HepG2 (cell line): ENCODE results near the gene CD46. TPM values are rescaled to one million over a fixed set of nuclear protein-coding genes. Genes with fewer than 3 reads are reported as not detected.

ENCODE experiments used
- ATAC-seq: fragments of 200-7000 bp; cut with Tn5 transposase; 3 replicates; pipeline ENCODE4 v1.9.1; 2020; ENCODE audit warnings: mild to moderate bottlenecking, moderate library complexity
- BruUV-seq: library from RNA; stranded (reverse); fragments of 400-500 nt; replicated peaks from 2 replicates; lab custom pipeline; 2021; lab: Mats Ljungman, UMichigan
- CTCF ChIA-PET: fragments of 300-600 bp; formaldehyde crosslinking; extraction: SDS; loops from one replicate; lab custom pipeline; 2021; ENCODE audit warnings: low total read pairs, inconsistent platforms, low intra/inter-chr PET ratio; lab: Yijun Ruan, JAX
- POLR2A ChIA-PET: fragments of 350-600 bp; sonication (Branson Sonifier 250); formaldehyde crosslinking; loops from one replicate; lab custom pipeline; 2020; ENCODE audit warnings: antibody characterized with exemption, inconsistent platforms; lab: Yijun Ruan, JAX
- DNase-seq: peaks from one replicate; pipeline ENCODE4 v3.0.0-alpha.2; 2015; ENCODE audit warnings: low spot score
- FAIRE-seq: peaks from 3 replicates; lab custom pipeline; 2011; peaks lifted over from hg19 to GRCh38; lab: Jason Lieb, UNC
- H2AFZ ChIP-seq: one replicate; pipeline ENCODE4 v1.6.1; 2011; ENCODE audit warnings: low read length, inconsistent platforms
- H3K27ac ChIP-seq: fragments of 300-600 bp; 3 replicates; pipeline ENCODE4 v1.8.0; 2011; ENCODE audit warnings: mixed run types, mild to moderate bottlenecking, mixed read lengths, low read length, inconsistent platforms; ENCODE audit not compliant: insufficient read depth; ENCODE audit errors: extremely low read length
- H3K27me3 ChIP-seq, 2 experiments: fragments of 200-600 bp in 1 of 2; 2 replicates in 1 of 2; 3 replicates in 1 of 2; pipeline versions ENCODE4 v1.6.0 to v1.8.0; 2011; ENCODE audit warnings: low read length in 2 of 2, mild to moderate bottlenecking in 2 of 2, moderate library complexity in 2 of 2, inconsistent platforms in 1 of 2; ENCODE audit not compliant: insufficient read depth in 2 of 2, control insufficient read depth in 1 of 2
- H3K36me3 ChIP-seq, 2 experiments: fragments of 200-600 bp in 1 of 2; replicated peaks in 1 of 2; 2 replicates in 1 of 2; 3 replicates in 1 of 2; pipeline versions ENCODE4 v1.5.1 to v1.8.0; 2011; ENCODE audit warnings: low read length in 2 of 2, inconsistent platforms in 1 of 2; ENCODE audit not compliant: insufficient read depth in 2 of 2, control insufficient read depth in 1 of 2
- H3K4me1 ChIP-seq: 2 replicates; pipeline ENCODE4 v1.5.1; 2012; ENCODE audit warnings: low read length, inconsistent platforms; ENCODE audit not compliant: insufficient read depth
- H3K4me2 ChIP-seq: 2 replicates; pipeline ENCODE4 v1.6.0; 2011; ENCODE audit warnings: low read depth, low read length, inconsistent platforms
- H3K4me3 ChIP-seq, 3 experiments: fragments of 200-600 bp in 1 of 3; sonication (generic), shearing (Covaris generic) in 1 of 3; replicated peaks in 1 of 3; 2 replicates each; pipeline ENCODE4 v1.5.1; 2011 to 2016; ENCODE audit warnings: low read length in 3 of 3, inconsistent platforms in 2 of 3, low read depth in 2 of 3, mild to moderate bottlenecking in 2 of 3, control low read depth in 1 of 3, mixed read lengths in 1 of 3; ENCODE audit not compliant: insufficient read depth in 1 of 3
- H3K79me2 ChIP-seq: one replicate; pipeline ENCODE4 v1.6.1; 2011; ENCODE audit warnings: low read length, inconsistent platforms; ENCODE audit not compliant: insufficient read depth
- H3K9ac ChIP-seq: 2 replicates; pipeline ENCODE4 v1.6.0; 2011; ENCODE audit warnings: mild to moderate bottlenecking, low read depth, low read length, inconsistent platforms; ENCODE audit not compliant: insufficient read depth
- H3K9me3 ChIP-seq: 2 replicates; pipeline ENCODE4 v1.5.1; 2012; ENCODE audit warnings: mild to moderate bottlenecking, low read length
- H4K20me1 ChIP-seq: 2 replicates; pipeline ENCODE4 v1.6.0; 2011; ENCODE audit warnings: inconsistent platforms, mild to moderate bottlenecking, low read length, moderate library complexity; ENCODE audit not compliant: insufficient read depth
- ATF1 ChIP-seq: IDR thresholded peaks from 2 replicates; pipeline ENCODE4 v1.6.1; 2016; ENCODE audit warnings: mild to moderate bottlenecking, control low read depth
- HCFC1 ChIP-seq: fragments of 150-350 bp; IDR thresholded peaks from 2 replicates; pipeline ENCODE4 v1.6.1; 2014; ENCODE audit warnings: low read depth, low read length
- SOX13 ChIP-seq, 3 experiments: fragments of 450-650 bp in 1 of 3; sonication (generic) in 1 of 3; formaldehyde crosslinking in 1 of 3; IDR thresholded peaks in 2 of 3; conservative IDR thresholded peaks in 1 of 3; 2 replicates each; pipeline versions ENCODE4 v1.5.0 to v1.6.1; 2016 to 2020; ENCODE audit warnings: antibody characterized with exemption in 1 of 3, mild to moderate bottlenecking in 1 of 3, missing compliant biosample characterization in 1 of 3, missing genetic modification reagents in 1 of 3, moderate library complexity in 1 of 3
- ZBTB2 ChIP-seq: sonication (generic); formaldehyde crosslinking; IDR thresholded peaks from 2 replicates; pipeline ENCODE4 v1.8.0; 2022; ENCODE audit warnings: low read depth, missing genetic modification reagents
- ZNF337 ChIP-seq: sonication (generic); formaldehyde crosslinking; IDR thresholded peaks from 2 replicates; pipeline ENCODE4 v1.5.1; 2020; ENCODE audit warnings: missing genetic modification reagents, low read depth, mild to moderate bottlenecking, borderline replicate concordance
- ZNF382 ChIP-seq: sonication (generic); formaldehyde crosslinking; IDR thresholded peaks from 2 replicates; pipeline ENCODE4 v1.5.0; 2020; ENCODE audit warnings: missing genetic modification reagents, mild to moderate bottlenecking, borderline replicate concordance
- ZNF576 ChIP-seq: sonication (generic); formaldehyde crosslinking; IDR thresholded peaks from 2 replicates; pipeline ENCODE4 v1.4.0; 2020; ENCODE audit warnings: mild to moderate bottlenecking, missing genetic modification reagents
- ZNF629 ChIP-seq: sonication (generic); formaldehyde crosslinking; conservative IDR thresholded peaks from 2 replicates; pipeline ENCODE4 v1.5.0; 2020; ENCODE audit warnings: missing genetic modification reagents
- ZNF704 ChIP-seq: sonication (generic); formaldehyde crosslinking; IDR thresholded peaks from 2 replicates; pipeline ENCODE4 v1.8.1; 2023; ENCODE audit warnings: mild to moderate bottlenecking, inconsistent platforms, moderate library complexity, missing genetic modification reagents, borderline replicate concordance
- WGBS: methylation state at CpG from one replicate; pipeline ENCODE4 v1.1.6; 2017; ENCODE audit warnings: low lambda C conversion rate; 5-methylcytosine and 5-hydroxymethylcytosine counted together
- in situ Hi-C: cut with HindIII; loops from 2 replicates; pipeline ENCODE4 v1.10.0; 2017; ENCODE audit warnings: low pct_unique_long_range_greater_than_20kb; ENCODE audit not compliant: extremely low pct_ligation_motif_present
- intact Hi-C: fragments of 100-400 bp; cut with micrococcal nuclease; formaldehyde crosslinking; loops from one replicate; pipeline ENCODE4 v1.10.0; 2022; ENCODE audit not compliant: unreplicated experiment
- polyA plus RNA-seq, 8 experiments: library from polyadenylated mRNA; depleted of rRNA in 3 of 8; stranded (reverse) in 7 of 8; unstranded in 1 of 8; fragments of >200 nt; fragmentation: Illumina TruSeq in 4 of 8; extraction: Trizol in 4 of 8; gene quantifications; 2 replicates each; pipeline versions ENCODE4 v1.2.1 to v1.2.3, GENCODE V29; 2011 to 2016; ENCODE audit warnings: low read depth in 4 of 8, missing spikeins in 1 of 8, mixed read lengths in 1 of 8; ENCODE audit not compliant: insufficient read depth in 1 of 8
- total RNA-seq, 5 experiments: library from RNA; depleted of rRNA; stranded (reverse); fragments of >200 nt; fragmentation: Illumina TruSeq; extraction: Trizol; gene quantifications; 2 replicates each; pipeline ENCODE4 v1.2.3, GENCODE V29; 2016; ENCODE audit warnings: low read depth in 1 of 5
- TF ChIP-seq, protein P1 (sequence below): sonication (generic); formaldehyde crosslinking; conservative IDR thresholded peaks from 2 replicates; pipeline ENCODE4 v1.8.1; 2023; ENCODE audit warnings: missing genetic modification reagents
- TF ChIP-seq, protein P2 (sequence below): sonication (generic); formaldehyde crosslinking; IDR thresholded peaks from 2 replicates; pipeline ENCODE4 v1.4.0; 2020; ENCODE audit warnings: mild to moderate bottlenecking, missing genetic modification reagents
- TF ChIP-seq, protein P3 (sequence below): IDR thresholded peaks from 2 replicates; pipeline ENCODE4 v1.6.1; 2012; ENCODE audit warnings: inconsistent platforms

The CD46 gene
- total and polyA plus RNA-seq, 2 of the 13 experiments (the other 11 are each of a cell fraction or from before 2014, with no cell fraction given) = 130 to 277 TPM

DNA sequence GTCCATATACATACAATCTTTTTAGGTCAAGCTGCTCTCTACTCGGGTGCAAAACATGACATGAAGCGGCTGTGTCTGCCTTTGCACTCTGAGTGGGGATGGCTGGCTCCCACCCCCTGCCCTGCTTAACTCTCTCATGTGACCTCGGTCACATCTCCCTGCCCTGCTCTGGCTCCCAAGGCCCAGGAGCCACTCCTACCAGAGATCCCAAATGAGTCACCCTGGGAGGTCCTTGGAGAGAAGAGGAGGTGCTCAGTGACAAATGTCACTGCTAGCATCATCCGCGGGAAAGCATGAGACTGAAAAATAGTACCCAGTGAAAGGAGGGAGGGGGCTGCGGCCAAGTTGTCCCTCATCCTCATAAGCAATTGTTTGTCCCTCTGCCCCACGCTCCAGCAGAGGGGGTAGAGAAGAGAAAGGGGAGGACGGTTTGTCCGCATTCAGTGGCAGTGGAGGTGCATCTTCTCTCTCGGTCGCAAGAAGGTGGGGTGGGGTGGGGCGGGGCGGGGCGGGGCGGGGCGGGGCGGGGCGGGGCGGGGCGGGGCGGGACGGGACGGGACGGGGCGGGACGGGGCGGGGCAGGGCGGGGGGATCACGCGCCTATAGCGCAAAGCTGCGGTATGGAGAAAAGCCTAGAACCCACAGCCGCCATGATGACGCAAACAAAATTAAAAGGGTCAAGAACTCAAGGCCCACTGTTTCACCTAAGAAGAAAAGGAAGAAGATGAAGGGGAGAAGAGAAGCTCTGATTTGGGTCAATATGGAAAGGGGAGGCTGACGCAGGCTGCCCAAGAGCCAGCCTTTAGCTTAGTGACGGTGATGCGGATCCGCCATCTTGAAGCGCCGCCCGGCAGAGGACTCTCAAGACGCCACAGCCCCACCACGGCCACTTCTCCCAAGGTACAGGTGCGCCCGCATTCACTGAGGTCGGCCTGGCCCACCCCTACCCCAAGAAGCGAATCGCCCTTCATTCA is 66.2 kb downstream of the CD46 start:
- H3K9ac ChIP-seq = no peak overlapping the region
- TF ChIP-seq, protein P1, sequence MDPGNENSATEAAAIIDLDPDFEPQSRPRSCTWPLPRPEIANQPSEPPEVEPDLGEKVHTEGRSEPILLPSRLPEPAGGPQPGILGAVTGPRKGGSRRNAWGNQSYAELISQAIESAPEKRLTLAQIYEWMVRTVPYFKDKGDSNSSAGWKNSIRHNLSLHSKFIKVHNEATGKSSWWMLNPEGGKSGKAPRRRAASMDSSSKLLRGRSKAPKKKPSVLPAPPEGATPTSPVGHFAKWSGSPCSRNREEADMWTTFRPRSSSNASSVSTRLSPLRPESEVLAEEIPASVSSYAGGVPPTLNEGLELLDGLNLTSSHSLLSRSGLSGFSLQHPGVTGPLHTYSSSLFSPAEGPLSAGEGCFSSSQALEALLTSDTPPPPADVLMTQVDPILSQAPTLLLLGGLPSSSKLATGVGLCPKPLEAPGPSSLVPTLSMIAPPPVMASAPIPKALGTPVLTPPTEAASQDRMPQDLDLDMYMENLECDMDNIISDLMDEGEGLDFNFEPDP (CRISPR knock-in tag) = no peak
- TF ChIP-seq ZNF382 (CRISPR knock-in tag) = no peak
- no peak for TF ChIP-seq ZNF576 (CRISPR knock-in tag)
- TF ChIP-seq ZNF704 = no peak
- TF ChIP-seq SOX13 (IDR thresholded peaks at IDR 0.05) = no peak
- no peak for TF ChIP-seq SOX13 (CRISPR knock-in tag; conservative IDR thresholded peaks at IDR 0.05 in 1 of 2, IDR thresholded peaks at IDR 0.05 in 1 of 2)
- no peak for TF ChIP-seq ZBTB2 (CRISPR knock-in tag)
- no peak for TF ChIP-seq ZNF629
- TF ChIP-seq, protein P2, sequence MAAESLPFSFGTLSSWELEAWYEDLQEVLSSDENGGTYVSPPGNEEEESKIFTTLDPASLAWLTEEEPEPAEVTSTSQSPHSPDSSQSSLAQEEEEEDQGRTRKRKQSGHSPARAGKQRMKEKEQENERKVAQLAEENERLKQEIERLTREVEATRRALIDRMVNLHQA = no peak
- no peak for TF ChIP-seq HCFC1
- no peak for TF ChIP-seq ATF1 (CRISPR knock-in tag)
- no peak for TF ChIP-seq ZNF337 (CRISPR knock-in tag)
- TF ChIP-seq, protein P3, sequence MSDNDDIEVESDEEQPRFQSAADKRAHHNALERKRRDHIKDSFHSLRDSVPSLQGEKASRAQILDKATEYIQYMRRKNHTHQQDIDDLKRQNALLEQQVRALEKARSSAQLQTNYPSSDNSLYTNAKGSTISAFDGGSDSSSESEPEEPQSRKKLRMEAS = no peak
- H4K20me1 ChIP-seq = 0 out of 2 replicates have a peak, but pooled peaks cover 4% of the 10 kb centered on the region
- DNase-seq (no peak), ATAC-seq (no peak), FAIRE-seq (no peak)
- no peak overlapping the region for H2AFZ ChIP-seq
- intact Hi-C loops = no loop called here
- peaks cover 13 to 62% of the 10 kb centered on the region in 2 experiments for H3K36me3 ChIP-seq
- in situ Hi-C loops = no loop called here
- no peaks in the 10 kb centered on the region for H3K27me3 ChIP-seq
- no peak overlapping the region for H3K27ac ChIP-seq
- ChIA-PET CTCF (no interaction called here), POLR2A (no interaction called here)
- H3K79me2 ChIP-seq = peaks cover 5% of the 10 kb centered on the region
- H3K4me3 ChIP-seq = no peak overlapping the region
- H3K9me3 ChIP-seq = no peaks in the 10 kb centered on the region
- peaks cover 9% of the 10 kb centered on the region for H3K4me1 ChIP-seq
- no peak overlapping the region for H3K4me2 ChIP-seq
- 95% methylated on average over 48 of the region's 48 CpGs for WGBS
- BruUV-seq = no TSS peak
